ENCODE results near the gene TMEM19.

TMEM19 gene

DNA sequence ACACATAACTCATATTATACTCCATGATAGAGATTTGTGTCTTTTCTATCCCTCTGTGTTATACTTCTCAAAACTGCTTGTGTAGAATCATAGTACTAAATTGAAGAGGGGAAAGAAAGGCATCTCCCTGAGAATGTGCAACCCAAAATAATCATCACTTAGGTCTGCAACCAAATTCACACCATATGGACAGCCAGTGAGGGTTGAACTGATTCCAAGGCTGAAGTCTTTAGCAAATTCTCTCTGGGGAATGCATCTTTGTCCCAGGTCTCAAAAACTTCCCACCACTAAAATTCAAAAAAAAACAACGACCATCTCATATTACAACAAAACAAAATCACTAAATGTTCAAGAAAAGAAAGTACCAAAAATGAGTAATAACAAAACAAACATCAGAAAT, 33.2 kb upstream of the TMEM19 start:
- Histone ChIP-seq H3K27ac (ENCODE audit: low read length) (no peak overlapping the region), H3K27me3 (ENCODE audit: control insufficient read depth in 1 of 2, insufficient read depth in 2 of 2, low read length in 2 of 2) (no peaks in the 10 kb centered on the region), H3K9ac (ENCODE audit: low read length in 2 of 2) (no peak overlapping the region), H3K36me3 (ENCODE audit: control insufficient read depth in 2 of 2, insufficient read depth in 2 of 2, low read length in 2 of 2) (peaks cover 3 to 13% of the 10 kb centered on the region in 2 donors), H3K4me1 (ENCODE audit: control insufficient read depth, insufficient read depth, low read length) (no peaks in the 10 kb centered on the region), H3K9me3 (ENCODE audit: control insufficient read depth in 2 of 2, low read length in 2 of 2) (no peaks in the 10 kb centered on the region), H3K4me3 (ENCODE audit: low read length in 2 of 2) (no peak overlapping the region)

GRCh38 chr12:71653137-71653536, 32.7 kb upstream of the TMEM19 start:
- no peaks in the 10 kb centered on the region for H3K27me3 ChIP-seq (ENCODE audit: control insufficient read depth in 1 of 2, insufficient read depth in 2 of 2, low read length in 2 of 2)
- H3K4me1 ChIP-seq (ENCODE audit: control insufficient read depth, insufficient read depth, low read length) = no peaks in the 10 kb centered on the region
- no peak overlapping the region for H3K9ac ChIP-seq (ENCODE audit: low read length in 2 of 2)
- peaks cover 3 to 13% of the 10 kb centered on the region in 2 donors for H3K36me3 ChIP-seq (ENCODE audit: control insufficient read depth in 2 of 2, insufficient read depth in 2 of 2, low read length in 2 of 2)
- no peak overlapping the region for H3K4me3 ChIP-seq (ENCODE audit: low read length in 2 of 2)
- H3K9me3 ChIP-seq (ENCODE audit: control insufficient read depth in 2 of 2, low read length in 2 of 2) = no peaks in the 10 kb centered on the region
- H3K27ac ChIP-seq (ENCODE audit: low read length) = no peak overlapping the region

DNA sequence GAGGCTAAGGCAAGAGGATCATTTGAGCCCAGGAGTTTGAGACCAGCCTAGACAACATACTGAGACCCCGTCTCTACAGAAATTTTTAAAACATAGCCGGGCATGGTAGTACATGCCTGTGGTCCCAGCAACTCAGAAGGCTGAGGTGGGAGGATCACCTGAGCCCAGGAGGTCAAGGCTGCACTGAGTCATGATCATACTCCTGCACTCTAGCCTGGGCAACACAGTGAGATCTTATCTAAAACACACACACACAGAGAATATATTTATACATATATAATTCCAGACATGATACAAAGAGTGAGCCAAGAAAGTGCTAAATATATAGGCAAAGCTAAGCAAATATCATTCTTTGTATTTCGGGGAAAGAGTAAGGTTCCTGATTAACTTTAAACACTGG, 31.7 kb upstream of the TMEM19 start:
- Histone ChIP-seq H3K9me3 (ENCODE audit: control insufficient read depth in 2 of 2, low read length in 2 of 2) (no peaks in the 10 kb centered on the region), H3K9ac (ENCODE audit: low read length in 2 of 2) (no peak overlapping the region), H3K27ac (ENCODE audit: low read length) (no peak overlapping the region), H3K4me1 (ENCODE audit: control insufficient read depth, insufficient read depth, low read length) (no peaks in the 10 kb centered on the region), H3K36me3 (ENCODE audit: control insufficient read depth in 2 of 2, insufficient read depth in 2 of 2, low read length in 2 of 2) (peaks cover 11 to 14% of the 10 kb centered on the region in 2 donors), H3K4me3 (ENCODE audit: low read length in 2 of 2) (no peak overlapping the region), H3K27me3 (ENCODE audit: control insufficient read depth in 1 of 2, insufficient read depth in 2 of 2, low read length in 2 of 2) (no peaks in the 10 kb centered on the region)

- no peak overlapping the region for H3K9ac ChIP-seq (ENCODE audit: low read length in 2 of 2)
- H3K4me1 ChIP-seq (ENCODE audit: control insufficient read depth, insufficient read depth, low read length) = no peaks in the 10 kb centered on the region
- H3K27me3 ChIP-seq (ENCODE audit: control insufficient read depth in 1 of 2, insufficient read depth in 2 of 2, low read length in 2 of 2) = no peaks in the 10 kb centered on the region
- no peak overlapping the region for H3K27ac ChIP-seq (ENCODE audit: low read length)
- no peak overlapping the region for H3K4me3 ChIP-seq (ENCODE audit: low read length in 2 of 2)
- peaks cover 13 to 21% of the 10 kb centered on the region in 2 donors for H3K36me3 ChIP-seq (ENCODE audit: control insufficient read depth in 2 of 2, insufficient read depth in 2 of 2, low read length in 2 of 2)
- no peaks in the 10 kb centered on the region for H3K9me3 ChIP-seq (ENCODE audit: control insufficient read depth in 2 of 2, low read length in 2 of 2)
Measured at GRCh38 chr12:71655495-71655894, 30.4 kb upstream of the TMEM19 start.

- Histone ChIP-seq H3K27me3 (ENCODE audit: control insufficient read depth in 1 of 2, insufficient read depth in 2 of 2, low read length in 2 of 2) (no peaks in the 10 kb centered on the region), H3K9me3 (ENCODE audit: control insufficient read depth in 2 of 2, low read length in 2 of 2) (no peaks in the 10 kb centered on the region), H3K4me3 (ENCODE audit: low read length in 2 of 2) (peak overlapping the region in 1 of 2 donors; percentile 24), H3K36me3 (ENCODE audit: control insufficient read depth in 2 of 2, insufficient read depth in 2 of 2, low read length in 2 of 2) (peaks cover 13 to 21% of the 10 kb centered on the region in 2 donors), H3K27ac (ENCODE audit: low read length) (no peak overlapping the region), H3K9ac (ENCODE audit: low read length in 2 of 2) (no peak overlapping the region), H3K4me1 (ENCODE audit: control insufficient read depth, insufficient read depth, low read length) (no peaks in the 10 kb centered on the region)
Measured at GRCh38 chr12:71655907-71656306, 30.0 kb upstream of the TMEM19 start.

DNA sequence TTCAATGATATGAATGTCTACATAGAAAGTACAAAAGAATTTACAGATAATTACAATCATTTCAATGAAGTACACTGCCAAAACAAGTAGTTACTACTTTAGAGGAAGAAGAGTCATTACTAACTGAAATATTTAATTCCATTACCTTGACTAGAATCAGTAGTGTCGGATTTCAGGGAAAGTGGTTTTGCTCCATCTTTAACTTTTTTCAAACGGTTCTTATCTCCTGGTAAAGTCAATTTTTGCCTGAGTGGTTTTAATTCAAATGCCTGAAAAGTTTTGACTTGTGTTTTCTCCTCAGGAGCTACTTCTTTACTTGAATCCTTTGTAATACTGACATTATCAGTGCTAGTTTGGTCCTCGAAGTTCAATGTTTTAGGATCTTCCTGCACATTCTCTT, 29.1 kb upstream of the TMEM19 start:
- H3K9me3 ChIP-seq (ENCODE audit: control insufficient read depth in 2 of 2, low read length in 2 of 2) = no peaks in the 10 kb centered on the region
- H3K4me3 ChIP-seq (ENCODE audit: low read length in 2 of 2) = no peak overlapping the region
- H3K27me3 ChIP-seq (ENCODE audit: control insufficient read depth in 1 of 2, insufficient read depth in 2 of 2, low read length in 2 of 2) = no peaks in the 10 kb centered on the region
- peaks cover 13 to 21% of the 10 kb centered on the region in 2 donors for H3K36me3 ChIP-seq (ENCODE audit: control insufficient read depth in 2 of 2, insufficient read depth in 2 of 2, low read length in 2 of 2)
- H3K27ac ChIP-seq (ENCODE audit: low read length) = no peak overlapping the region
- H3K9ac ChIP-seq (ENCODE audit: low read length in 2 of 2) = no peak overlapping the region
- H3K4me1 ChIP-seq (ENCODE audit: control insufficient read depth, insufficient read depth, low read length) = no peaks in the 10 kb centered on the region

- H3K4me3 ChIP-seq (ENCODE audit: low read length in 2 of 2) = peak overlapping the region; percentile 95 to 98
- H3K9me3 ChIP-seq (ENCODE audit: control insufficient read depth in 2 of 2, low read length in 2 of 2) = no peaks in the 10 kb centered on the region
- no peaks in the 10 kb centered on the region for H3K27me3 ChIP-seq (ENCODE audit: control insufficient read depth in 1 of 2, insufficient read depth in 2 of 2, low read length in 2 of 2)
- H3K27ac ChIP-seq (ENCODE audit: low read length) = no peak overlapping the region
- peaks cover 11 to 13% of the 10 kb centered on the region in 2 donors for H3K36me3 ChIP-seq (ENCODE audit: control insufficient read depth in 2 of 2, insufficient read depth in 2 of 2, low read length in 2 of 2)
- no peaks in the 10 kb centered on the region for H3K4me1 ChIP-seq (ENCODE audit: control insufficient read depth, insufficient read depth, low read length)
- peak overlapping the region; percentile 13 to 98 for H3K9ac ChIP-seq (ENCODE audit: low read length in 2 of 2)
Measured at GRCh38 chr12:71661977-71662530, 23.8 kb upstream of the TMEM19 start.

GRCh38 chr12:71662849-71663560, 22.9 kb upstream of the TMEM19 start:
- no peaks in the 10 kb centered on the region for H3K9me3 ChIP-seq (ENCODE audit: control insufficient read depth in 2 of 2, low read length in 2 of 2)
- H3K27ac ChIP-seq (ENCODE audit: low read length) = peak overlapping the region; percentile 90
- peak overlapping the region; percentile 92 to 98 for H3K9ac ChIP-seq (ENCODE audit: low read length in 2 of 2)
- H3K4me1 ChIP-seq (ENCODE audit: control insufficient read depth, insufficient read depth, low read length) = no peaks in the 10 kb centered on the region
- peak overlapping the region; percentile 95 to 98 for H3K4me3 ChIP-seq (ENCODE audit: low read length in 2 of 2)
- no peaks in the 10 kb centered on the region for H3K27me3 ChIP-seq (ENCODE audit: control insufficient read depth in 1 of 2, insufficient read depth in 2 of 2, low read length in 2 of 2)
- peaks cover 8 to 9% of the 10 kb centered on the region in 2 donors for H3K36me3 ChIP-seq (ENCODE audit: control insufficient read depth in 2 of 2, insufficient read depth in 2 of 2, low read length in 2 of 2)

GRCh38 chr12:71663561-71664410, 22.1 kb upstream of the TMEM19 start, which contains the start of the genes THAP2 and ZFC3H1:
TSS of gene THAP2 (plus strand) at chr12:71664301. CDS start at chr12:71664510, 209 bp downstream.
TSS of gene ZFC3H1 (minus strand) at chr12:71663848. CDS start at chr12:71663610, 238 bp downstream.
- no peaks in the 10 kb centered on the region for H3K9me3 ChIP-seq (ENCODE audit: control insufficient read depth in 2 of 2, low read length in 2 of 2)
- H3K27ac ChIP-seq (ENCODE audit: low read length) = peak within 1 kb of the TSS; percentile 90
- peaks cover 5 to 8% of the 10 kb centered on the region in 2 donors for H3K36me3 ChIP-seq (ENCODE audit: control insufficient read depth in 2 of 2, insufficient read depth in 2 of 2, low read length in 2 of 2)
- H3K9ac ChIP-seq (ENCODE audit: low read length in 2 of 2) = peak within 1 kb of the TSS; percentile 92 to 98
- peak within 1 kb of the TSS; percentile 95 to 98 for H3K4me3 ChIP-seq (ENCODE audit: low read length in 2 of 2)
- no peaks in the 10 kb centered on the region for H3K4me1 ChIP-seq (ENCODE audit: control insufficient read depth, insufficient read depth, low read length)
- no peaks in the 10 kb centered on the region for H3K27me3 ChIP-seq (ENCODE audit: control insufficient read depth in 1 of 2, insufficient read depth in 2 of 2, low read length in 2 of 2)

GRCh38 chr12:71664411-71665089, 21.3 kb upstream of the TMEM19 start:
- H3K9me3 ChIP-seq (ENCODE audit: control insufficient read depth in 2 of 2, low read length in 2 of 2) = no peaks in the 10 kb centered on the region
- no peaks in the 10 kb centered on the region for H3K4me1 ChIP-seq (ENCODE audit: control insufficient read depth, insufficient read depth, low read length)
- peaks cover 0 to 3% of the 10 kb centered on the region in 2 donors for H3K36me3 ChIP-seq (ENCODE audit: control insufficient read depth in 2 of 2, insufficient read depth in 2 of 2, low read length in 2 of 2)
- H3K9ac ChIP-seq (ENCODE audit: low read length in 2 of 2) = peak overlapping the region; percentile 92 to 98
- H3K27me3 ChIP-seq (ENCODE audit: control insufficient read depth in 1 of 2, insufficient read depth in 2 of 2, low read length in 2 of 2) = no peaks in the 10 kb centered on the region
- H3K27ac ChIP-seq (ENCODE audit: low read length) = peak overlapping the region; percentile 90
- peak overlapping the region; percentile 95 to 98 for H3K4me3 ChIP-seq (ENCODE audit: low read length in 2 of 2)

Data from stomach smooth muscle (tissue), 2 donors.